Tibial nerve (tissue), 3 donors: ENCODE data around the gene BCKDHA.

Experiments
- CTCF ChIP-seq, 5 experiments: fragments of 200-600 bp in 3 of 5; fragments of 450-650 bp in 2 of 5; sonication (generic) in 3 of 5; IDR thresholded peaks; one replicate each; pipeline ENCODE4 v1.5.1; 2016 to 2019; ENCODE audit warnings: antibody characterized with exemption in 5 of 5, mild to moderate bottlenecking in 3 of 5, moderate library complexity in 2 of 5
- POLR2A ChIP-seq, 2 donors: fragments of 450-650 bp; IDR thresholded peaks; one replicate each; pipeline ENCODE4 v1.6.1; 2017; ENCODE audit warnings: antibody characterized with exemption in 2 of 2, mild to moderate bottlenecking in 2 of 2, moderate library complexity in 2 of 2

GRCh38 chr19:41352279-41352608 lies 45.4 kb upstream of the BCKDHA start:
- no peak for TF ChIP-seq CTCF (IDR thresholded peaks at IDR 0.05)
- TF ChIP-seq POLR2A (IDR thresholded peaks at IDR 0.05) = no peak
